DND-41 (cell line): ENCODE results near the gene DIAPH3.

ENCODE experiments used
- CTCF ChIP-seq: IDR thresholded peaks from 2 replicates; pipeline ENCODE4 v1.5.1; 2012; ENCODE audit warnings: borderline replicate concordance, low read length, moderate library complexity, mild to moderate bottlenecking; ENCODE audit not compliant: poor library complexity, severe bottlenecking; ENCODE audit errors: extremely low read depth
- EZH2 ChIP-seq: IDR thresholded peaks from 3 replicates; pipeline ENCODE4 v1.6.1; 2012; ENCODE audit warnings: borderline replicate concordance, low read depth, mild to moderate bottlenecking, moderate library complexity, low read length, inconsistent platforms; ENCODE audit not compliant: severe bottlenecking

DNA sequence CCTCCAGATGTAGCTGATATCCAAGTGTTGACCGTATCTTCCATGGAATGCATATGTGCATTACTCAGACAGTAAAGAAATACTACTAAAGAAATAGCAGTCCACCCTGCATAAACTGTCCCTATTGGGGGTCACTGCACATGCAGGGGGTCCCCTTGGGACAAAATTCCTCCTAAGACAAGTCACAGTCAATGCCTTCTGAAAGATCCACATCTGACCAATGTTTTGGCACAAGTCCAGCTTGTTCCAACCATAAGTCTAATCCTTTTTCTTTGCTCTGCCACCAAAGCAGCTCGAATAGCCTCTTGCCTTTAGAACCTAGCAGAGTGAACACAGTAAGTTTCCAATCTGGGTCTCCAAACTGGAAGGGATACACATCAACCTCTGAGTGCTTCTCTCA lies 87.9 kb downstream of the DIAPH3 start:
- TF ChIP-seq EZH2 = no peak
- no peak for TF ChIP-seq CTCF
